ENCODE measurements around the gene NIPSNAP2.
A peak's percentile ranks its signal among the peaks of the same experiment; 100 is the strongest.
"Not testable (repeated sequence)": the region's sequence is repeated elsewhere in the genome, so short reads cannot be mapped to it uniquely, and the experiment has no call there.

Gene NIPSNAP2

GRCh38 chr7:56007891-56008290 lies 43.5 kb downstream of the NIPSNAP2 start:
- no peaks in the 10 kb centered on the region for H3K9me3 ChIP-seq (ENCODE audit: control insufficient read depth, low read length)
- no peak overlapping the region for H3K4me2 ChIP-seq (ENCODE audit: low read length, poor library complexity, severe bottlenecking)
- peaks cover 4 to 5% of the 10 kb centered on the region in 2 experiments for H3K36me3 ChIP-seq (ENCODE audit: control insufficient read depth in 1 of 2, insufficient read depth in 2 of 2, low read depth in 1 of 2, low read length in 2 of 2)
- no peak overlapping the region for H3K4ac ChIP-seq (ENCODE audit: low read depth in 1 of 2, low read length in 2 of 2)
- no peak overlapping the region for H2BK12ac ChIP-seq (ENCODE audit: low read length in 2 of 2)
- no peak overlapping the region for H3K23ac ChIP-seq (ENCODE audit: low read length in 2 of 2)
- peaks cover 10% of the 10 kb centered on the region for H3K4me1 ChIP-seq (ENCODE audit: control insufficient read depth, insufficient read depth, low read depth, low read length)
- no peak overlapping the region for H4K91ac ChIP-seq (ENCODE audit: low read length)
- H2BK5ac ChIP-seq (ENCODE audit: low read depth, low read length, poor library complexity, severe bottlenecking), result no peak overlapping the region
- no peak overlapping the region for H3K4me3 ChIP-seq (ENCODE audit: insufficient read depth in 1 of 2, low read depth in 1 of 2, low read length in 2 of 2)
- H3K18ac ChIP-seq (ENCODE audit: low read depth in 1 of 2, low read length in 2 of 2), result no peak overlapping the region
- H3K27me3 ChIP-seq (ENCODE audit: control insufficient read depth in 1 of 2, insufficient read depth in 1 of 2, low read length in 2 of 2), result no peaks in the 10 kb centered on the region
- 93% methylated on average over 9 of the region's 9 CpGs for WGBS
- peak overlapping the region; percentile 77 for H2AK5ac ChIP-seq (ENCODE audit: low read length, severe bottlenecking)
- H2BK15ac ChIP-seq (ENCODE audit: low read depth, poor library complexity, severe bottlenecking), result no peak overlapping the region
- no peak overlapping the region for H2AFZ ChIP-seq (ENCODE audit: low read depth, low read length)
- no peak for DNase-seq
- H4K8ac ChIP-seq (ENCODE audit: low read length), result no peak overlapping the region
- H3K14ac ChIP-seq (ENCODE audit: low read length in 2 of 2), result peak overlapping the region in 1 of 2 experiments; percentile 48
- H2BK120ac ChIP-seq (ENCODE audit: low read depth, low read length), result no peak overlapping the region
- H3K9ac ChIP-seq (ENCODE audit: low read length), result no peak overlapping the region
- H3K27ac ChIP-seq (ENCODE audit: low read length, poor library complexity, severe bottlenecking), result no peak overlapping the region
- no peaks in the 10 kb centered on the region for H3K79me1 ChIP-seq (replicated peaks; ENCODE audit: low read length, poor library complexity, severe bottlenecking)

GRCh38 chr7:56009695-56010094 lies 45.3 kb downstream of the NIPSNAP2 start:
- Histone ChIP-seq H4K8ac (ENCODE audit: low read length) (no peak overlapping the region), H2AFZ (ENCODE audit: low read depth, low read length) (no peak overlapping the region), H3K18ac (ENCODE audit: low read depth in 1 of 2, low read length in 2 of 2) (no peak overlapping the region), H3K36me3 (ENCODE audit: control insufficient read depth in 1 of 2, insufficient read depth in 2 of 2, low read depth in 1 of 2, low read length in 2 of 2) (peaks cover 11 to 16% of the 10 kb centered on the region in 2 experiments), H3K9ac (ENCODE audit: low read length) (no peak overlapping the region), H3K4ac (ENCODE audit: low read depth in 1 of 2, low read length in 2 of 2) (no peak overlapping the region), H2BK12ac (ENCODE audit: low read length in 2 of 2) (no peak overlapping the region), H3K79me1 (replicated peaks; ENCODE audit: low read length, poor library complexity, severe bottlenecking) (peaks cover 1% of the 10 kb centered on the region), H3K9me3 (ENCODE audit: control insufficient read depth, low read length) (no peaks in the 10 kb centered on the region), H3K23ac (ENCODE audit: low read length in 2 of 2) (no peak overlapping the region), H2BK120ac (ENCODE audit: low read depth, low read length) (no peak overlapping the region), H3K4me1 (ENCODE audit: control insufficient read depth, insufficient read depth, low read depth, low read length) (peaks cover 10% of the 10 kb centered on the region), H2AK5ac (ENCODE audit: low read length, severe bottlenecking) (no peak overlapping the region), H2BK15ac (ENCODE audit: low read depth, poor library complexity, severe bottlenecking) (no peak overlapping the region), H3K4me3 (ENCODE audit: insufficient read depth in 1 of 2, low read depth in 1 of 2, low read length in 2 of 2) (no peak overlapping the region), H4K91ac (ENCODE audit: low read length) (no peak overlapping the region), H3K27me3 (ENCODE audit: control insufficient read depth in 1 of 2, insufficient read depth in 1 of 2, low read length in 2 of 2) (no peaks in the 10 kb centered on the region), H3K27ac (ENCODE audit: low read length, poor library complexity, severe bottlenecking) (no peak overlapping the region), H3K14ac (ENCODE audit: low read length in 2 of 2) (no peak overlapping the region), H3K4me2 (ENCODE audit: low read length, poor library complexity, severe bottlenecking) (no peak overlapping the region), H2BK5ac (ENCODE audit: low read depth, low read length, poor library complexity, severe bottlenecking) (no peak overlapping the region)
- DNase-seq, result no peak
- 96% methylated on average over 7 of the region's 7 CpGs for WGBS

GRCh38 chr7:56017015-56017414 lies 52.6 kb downstream of the NIPSNAP2 start:
- not testable (repeated sequence) for H2BK12ac ChIP-seq (ENCODE audit: low read length in 2 of 2); H4K8ac ChIP-seq (ENCODE audit: low read length); H3K4me3 ChIP-seq (ENCODE audit: insufficient read depth in 1 of 2, low read depth in 1 of 2, low read length in 2 of 2); H3K9ac ChIP-seq (ENCODE audit: low read length); H2BK5ac ChIP-seq (ENCODE audit: low read depth, low read length, poor library complexity, severe bottlenecking); H3K14ac ChIP-seq (ENCODE audit: low read length in 2 of 2); DNase-seq; H3K27me3 ChIP-seq (ENCODE audit: control insufficient read depth in 1 of 2, insufficient read depth in 1 of 2, low read length in 2 of 2); H3K4me1 ChIP-seq (ENCODE audit: control insufficient read depth, insufficient read depth, low read depth, low read length); H2AFZ ChIP-seq (ENCODE audit: low read depth, low read length); H3K23ac ChIP-seq (ENCODE audit: low read length in 2 of 2); H3K9me3 ChIP-seq (ENCODE audit: control insufficient read depth, low read length); H3K18ac ChIP-seq (ENCODE audit: low read depth in 1 of 2, low read length in 2 of 2); H3K79me1 ChIP-seq (replicated peaks; ENCODE audit: low read length, poor library complexity, severe bottlenecking); H4K91ac ChIP-seq (ENCODE audit: low read length); H3K4ac ChIP-seq (ENCODE audit: low read depth in 1 of 2, low read length in 2 of 2); H3K27ac ChIP-seq (ENCODE audit: low read length, poor library complexity, severe bottlenecking); H2BK15ac ChIP-seq (ENCODE audit: low read depth, poor library complexity, severe bottlenecking); H3K4me2 ChIP-seq (ENCODE audit: low read length, poor library complexity, severe bottlenecking); H2AK5ac ChIP-seq (ENCODE audit: low read length, severe bottlenecking); H2BK120ac ChIP-seq (ENCODE audit: low read depth, low read length)
- 100% methylated on average over 1 of the region's 3 CpGs for WGBS
- H3K36me3 ChIP-seq (ENCODE audit: control insufficient read depth in 1 of 2, insufficient read depth in 2 of 2, low read depth in 1 of 2, low read length in 2 of 2), result peaks cover 29 to 42% of the 10 kb centered on the region in 2 experiments

- Histone ChIP-seq H3K9me3 (ENCODE audit: control insufficient read depth, low read length) (no peaks in the 10 kb centered on the region), H3K27ac (ENCODE audit: low read length, poor library complexity, severe bottlenecking) (no peak overlapping the region), H2AFZ (ENCODE audit: low read depth, low read length) (no peak overlapping the region), H2BK5ac (ENCODE audit: low read depth, low read length, poor library complexity, severe bottlenecking) (no peak overlapping the region), H4K91ac (ENCODE audit: low read length) (no peak overlapping the region), H3K18ac (ENCODE audit: low read depth in 1 of 2, low read length in 2 of 2) (no peak overlapping the region), H3K4ac (ENCODE audit: low read depth in 1 of 2, low read length in 2 of 2) (no peak overlapping the region), H2BK15ac (ENCODE audit: low read depth, poor library complexity, severe bottlenecking) (no peak overlapping the region), H4K8ac (ENCODE audit: low read length) (no peak overlapping the region), H3K4me3 (ENCODE audit: insufficient read depth in 1 of 2, low read depth in 1 of 2, low read length in 2 of 2) (no peak overlapping the region), H3K14ac (ENCODE audit: low read length in 2 of 2) (no peak overlapping the region), H2BK120ac (ENCODE audit: low read depth, low read length) (no peak overlapping the region), H3K4me1 (ENCODE audit: control insufficient read depth, insufficient read depth, low read depth, low read length) (no peaks in the 10 kb centered on the region), H3K79me1 (replicated peaks; ENCODE audit: low read length, poor library complexity, severe bottlenecking) (peaks cover 2% of the 10 kb centered on the region), H3K36me3 (ENCODE audit: control insufficient read depth in 1 of 2, insufficient read depth in 2 of 2, low read depth in 1 of 2, low read length in 2 of 2) (peaks cover 25 to 31% of the 10 kb centered on the region in 2 experiments), H3K9ac (ENCODE audit: low read length) (no peak overlapping the region), H2AK5ac (ENCODE audit: low read length, severe bottlenecking) (no peak overlapping the region), H3K27me3 (ENCODE audit: control insufficient read depth in 1 of 2, insufficient read depth in 1 of 2, low read length in 2 of 2) (no peaks in the 10 kb centered on the region), H3K4me2 (ENCODE audit: low read length, poor library complexity, severe bottlenecking) (no peak overlapping the region), H3K23ac (ENCODE audit: low read length in 2 of 2) (no peak overlapping the region), H2BK12ac (ENCODE audit: low read length in 2 of 2) (no peak overlapping the region)
- WGBS, result 84% methylated on average over 9 of the region's 9 CpGs
- DNase-seq, result no peak
Measured at GRCh38 chr7:56019501-56019900, 55.1 kb downstream of the NIPSNAP2 start.

Measured in mesenchymal stem cell (in vitro differentiated cells and primary cell).